Measurements from ENCODE around the gene SLAMF1.
"Not testable (repeated sequence)": the region's sequence is repeated elsewhere in the genome, so short reads cannot be mapped to it uniquely, and the experiment has no call there.

Gene SLAMF1

GRCh38 chr1:160560806-160561205 lies 86.0 kb downstream of the SLAMF1 start:
- no peaks in the 10 kb centered on the region for H3K27me3 ChIP-seq (ENCODE audit: control insufficient read depth, insufficient read depth, low read length)
- no peaks in the 10 kb centered on the region for H3K36me3 ChIP-seq (ENCODE audit: control insufficient read depth, insufficient read depth, low read length)
- H3K9me3 ChIP-seq (ENCODE audit: control insufficient read depth, insufficient read depth, low read length) = no peaks in the 10 kb centered on the region
- H3K4me3 ChIP-seq (ENCODE audit: low read depth, low read length) = no peak overlapping the region
- H3K9ac ChIP-seq (ENCODE audit: low read depth, low read length) = no peak overlapping the region
- H3K4me1 ChIP-seq (ENCODE audit: control insufficient read depth, insufficient read depth, low read length) = no peaks in the 10 kb centered on the region

GRCh38 chr1:160560045-160560705 lies 86.7 kb downstream of the SLAMF1 start:
- Histone ChIP-seq H3K4me3 (ENCODE audit: low read depth, low read length) (no peak overlapping the region), H3K9ac (ENCODE audit: low read depth, low read length) (no peak overlapping the region), H3K4me1 (ENCODE audit: control insufficient read depth, insufficient read depth, low read length) (no peaks in the 10 kb centered on the region), H3K36me3 (ENCODE audit: control insufficient read depth, insufficient read depth, low read length) (no peaks in the 10 kb centered on the region), H3K27me3 (ENCODE audit: control insufficient read depth, insufficient read depth, low read length) (no peaks in the 10 kb centered on the region), H3K9me3 (ENCODE audit: control insufficient read depth, insufficient read depth, low read length) (no peaks in the 10 kb centered on the region)

GRCh38 chr1:160559437-160559836 lies 87.4 kb downstream of the SLAMF1 start:
- not testable (repeated sequence) for H3K27me3 ChIP-seq (ENCODE audit: control insufficient read depth, insufficient read depth, low read length); H3K4me3 ChIP-seq (ENCODE audit: low read depth, low read length); H3K36me3 ChIP-seq (ENCODE audit: control insufficient read depth, insufficient read depth, low read length); H3K9me3 ChIP-seq (ENCODE audit: control insufficient read depth, insufficient read depth, low read length); H3K9ac ChIP-seq (ENCODE audit: low read depth, low read length); H3K4me1 ChIP-seq (ENCODE audit: control insufficient read depth, insufficient read depth, low read length)

- H3K4me3 ChIP-seq (ENCODE audit: low read depth, low read length) = no peak overlapping the region
- no peaks in the 10 kb centered on the region for H3K36me3 ChIP-seq (ENCODE audit: control insufficient read depth, insufficient read depth, low read length)
- H3K27me3 ChIP-seq (ENCODE audit: control insufficient read depth, insufficient read depth, low read length) = no peaks in the 10 kb centered on the region
- no peaks in the 10 kb centered on the region for H3K4me1 ChIP-seq (ENCODE audit: control insufficient read depth, insufficient read depth, low read length)
- H3K9me3 ChIP-seq (ENCODE audit: control insufficient read depth, insufficient read depth, low read length) = no peaks in the 10 kb centered on the region
- H3K9ac ChIP-seq (ENCODE audit: low read depth, low read length) = no peak overlapping the region
Measured at GRCh38 chr1:160558660-160559380, 88.0 kb downstream of the SLAMF1 start.
